GM18909 (cell line): ENCODE data around the gene CRYGD.
"Not testable (repeated sequence)": the region's sequence is repeated elsewhere in the genome, so short reads cannot be mapped to it uniquely, and the experiment has no call there.

Experiments used
- ATAC-seq: cut with Tn5 transposase; IDR thresholded peaks from one replicate; pipeline ENCODE4 v1.9.1; 2021; ENCODE audit warnings: mild to moderate bottlenecking; ENCODE audit not compliant: unreplicated experiment, poor library complexity

CRYGD gene

DNA sequence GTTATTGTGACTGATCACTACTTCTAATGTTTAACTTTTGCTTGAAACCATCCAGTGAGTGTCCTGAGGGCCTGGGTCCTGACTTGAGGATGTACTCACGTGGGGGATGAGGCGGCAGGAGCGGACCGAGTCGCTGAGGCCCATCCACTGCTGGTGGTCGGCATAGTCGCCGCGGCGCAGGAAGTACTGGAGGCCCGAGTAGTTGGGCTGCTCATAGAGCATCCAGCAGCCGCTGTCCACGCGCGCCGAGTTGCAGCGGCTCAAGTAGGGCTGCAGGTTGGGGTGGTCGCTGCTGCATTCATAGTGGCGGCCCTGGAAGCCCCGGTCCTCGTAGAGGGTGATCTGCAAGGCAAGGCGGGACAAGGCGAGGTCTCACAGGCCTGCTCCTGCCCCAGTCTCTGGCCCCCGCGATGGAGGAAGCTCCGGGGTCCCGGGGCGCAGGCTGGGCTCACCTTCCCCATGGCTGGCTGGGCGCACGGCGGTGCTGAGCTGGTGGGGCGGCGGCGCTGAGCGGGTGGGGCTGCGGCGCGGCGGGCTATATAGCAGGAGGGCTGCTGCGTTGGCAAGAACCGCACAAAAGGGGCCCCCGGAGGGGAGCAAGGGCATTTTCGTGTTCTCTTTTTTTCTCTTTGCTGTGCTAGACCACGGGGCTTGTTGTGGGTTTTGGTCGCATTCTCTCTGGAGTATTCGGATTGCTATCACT lies at the start of gene CRYGD:
Gene CRYGD (minus strand): TSS at position 512 of the 703 bp plus-strand sequence. CDS start 51 bp downstream, at position 461.
- ATAC-seq = not testable (repeated sequence)

DNA sequence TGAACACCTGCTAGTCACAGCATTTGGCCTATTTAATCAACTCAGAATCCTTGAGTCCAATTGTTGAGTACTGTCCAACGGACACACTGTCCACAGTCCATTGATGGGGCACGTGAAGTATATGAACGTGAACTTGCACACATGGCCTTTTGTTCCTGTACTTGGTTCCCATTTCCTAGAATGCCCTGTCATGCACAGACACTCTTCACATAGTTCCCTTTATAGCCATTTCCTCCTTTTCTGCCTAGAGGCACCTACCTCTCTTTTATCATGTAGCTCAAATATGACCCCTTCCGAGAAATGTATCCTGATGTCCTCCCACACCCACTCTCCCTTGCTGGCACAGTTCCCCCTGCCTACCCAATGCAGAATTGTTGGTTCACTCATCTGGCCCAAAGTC lies 47.8 kb upstream of the CRYGD start:
- ATAC-seq = no peak

DNA sequence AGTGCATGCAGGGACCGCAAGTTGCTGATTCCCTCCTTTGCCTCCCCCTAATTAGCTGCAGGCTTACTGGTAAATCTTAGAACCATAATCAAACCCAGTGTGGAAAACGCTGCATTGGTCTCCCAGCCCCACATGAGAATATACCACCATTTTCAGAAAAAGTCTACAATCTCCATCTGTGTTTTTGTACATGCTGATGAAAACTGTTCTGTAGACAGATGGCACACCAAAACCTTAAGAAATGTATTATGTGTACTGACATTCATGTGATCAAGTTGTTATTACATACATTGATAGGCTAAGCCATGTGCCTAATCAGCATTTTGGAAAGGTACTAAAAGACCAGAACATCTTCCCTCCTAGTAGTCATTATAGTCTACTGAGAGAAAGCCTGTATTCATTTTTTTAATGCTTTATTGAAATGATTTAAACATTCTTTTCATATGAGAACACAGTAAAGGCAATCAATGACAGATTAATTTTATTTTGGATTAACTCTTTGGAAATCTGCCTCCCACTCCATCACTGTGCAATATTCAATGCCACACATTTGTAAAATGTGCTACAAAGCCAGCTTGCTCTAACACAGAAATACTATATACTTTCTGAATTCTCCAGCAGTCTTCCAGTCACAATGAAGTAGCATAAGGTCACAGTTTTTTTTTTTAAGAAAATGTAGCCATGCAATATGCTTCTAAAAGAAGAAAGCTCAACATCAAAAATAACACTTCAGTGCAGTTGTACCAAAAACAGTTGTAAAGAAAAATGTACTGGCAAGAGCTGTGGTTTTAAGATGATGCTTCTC lies 40.8 kb upstream of the CRYGD start:
- ATAC-seq = no peak

DNA sequence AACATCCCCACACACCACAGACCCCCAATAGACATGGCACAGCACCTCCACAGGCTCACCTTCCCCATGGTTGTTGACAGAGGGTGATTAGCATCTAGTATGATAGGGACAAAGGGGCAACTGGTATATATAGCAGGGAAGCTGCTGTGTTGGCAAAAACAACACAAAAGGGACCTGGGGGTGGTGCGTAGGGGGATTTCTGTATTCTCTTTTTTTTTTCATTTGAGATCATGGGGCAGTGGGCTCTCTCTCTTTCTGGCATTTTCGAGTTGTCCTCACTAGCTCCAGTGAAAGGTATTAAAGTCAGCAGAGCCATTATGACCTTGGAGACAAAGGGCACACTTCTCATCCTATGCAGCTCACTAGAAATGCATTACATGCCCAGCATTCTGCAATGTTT lies 39.2 kb upstream of the CRYGD start, which contains the start of gene CRYGA:
Gene CRYGA (minus strand): TSS at position 101 of the 400 bp plus-strand sequence. CDS start 33 bp downstream, at position 68.
- ATAC-seq = no peak

DNA sequence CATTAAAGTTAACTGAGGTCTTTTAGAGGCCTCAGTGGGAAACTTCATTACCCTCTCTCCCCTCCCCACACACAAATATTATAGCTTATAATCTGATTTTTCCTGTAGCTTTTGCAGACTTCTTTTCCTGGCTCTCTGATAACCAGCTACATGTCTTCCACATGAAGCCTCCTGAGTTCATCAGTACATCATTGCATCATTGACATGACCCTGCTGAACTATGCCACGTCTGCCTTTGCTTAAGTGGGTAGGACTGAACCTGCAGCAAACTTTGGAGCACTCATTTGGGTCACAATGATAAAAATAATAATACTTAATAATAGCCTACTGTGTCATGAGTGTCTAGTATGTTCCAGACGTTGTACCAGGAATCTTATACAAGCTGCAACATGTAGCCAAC lies 32.1 kb upstream of the CRYGD start:
- ATAC-seq = no peak

DNA sequence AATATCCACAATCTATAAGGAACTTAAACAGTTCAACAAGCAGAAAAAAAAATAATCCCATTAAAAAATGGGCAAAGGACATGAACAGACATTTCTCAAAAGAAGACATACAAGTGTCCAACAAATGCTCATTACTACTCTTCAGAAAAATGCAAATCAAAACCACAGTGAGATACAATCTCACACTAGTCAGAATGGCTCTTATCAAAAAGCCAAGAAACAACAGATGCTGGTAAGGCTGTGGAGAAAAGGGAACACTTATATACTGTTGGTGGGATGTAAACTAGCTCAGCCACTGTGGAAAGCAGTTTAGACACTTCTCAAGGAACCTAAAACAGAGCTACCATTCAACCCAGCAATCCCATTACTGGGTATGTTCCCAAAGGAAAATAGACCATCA lies 28.8 kb upstream of the CRYGD start:
- ATAC-seq = no peak

DNA sequence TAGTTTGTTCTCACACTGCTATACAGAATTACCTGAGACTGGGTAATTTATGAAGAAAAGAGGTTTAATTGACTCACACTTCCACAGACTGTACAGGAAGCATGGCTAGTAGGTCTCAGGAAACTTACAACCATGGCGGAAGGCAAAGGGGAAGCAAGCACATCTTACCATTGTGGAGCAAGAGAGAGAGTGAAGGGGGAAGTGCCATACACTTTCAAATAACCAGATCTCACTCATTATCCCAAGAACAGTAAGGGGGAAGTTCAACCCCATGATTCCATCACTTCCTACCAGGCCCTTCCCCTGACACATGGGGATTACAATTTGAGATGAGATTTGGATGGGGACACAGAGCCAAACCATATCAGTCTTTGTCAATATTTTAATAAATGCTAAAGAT lies 26.6 kb upstream of the CRYGD start:
- no peak for ATAC-seq

DNA sequence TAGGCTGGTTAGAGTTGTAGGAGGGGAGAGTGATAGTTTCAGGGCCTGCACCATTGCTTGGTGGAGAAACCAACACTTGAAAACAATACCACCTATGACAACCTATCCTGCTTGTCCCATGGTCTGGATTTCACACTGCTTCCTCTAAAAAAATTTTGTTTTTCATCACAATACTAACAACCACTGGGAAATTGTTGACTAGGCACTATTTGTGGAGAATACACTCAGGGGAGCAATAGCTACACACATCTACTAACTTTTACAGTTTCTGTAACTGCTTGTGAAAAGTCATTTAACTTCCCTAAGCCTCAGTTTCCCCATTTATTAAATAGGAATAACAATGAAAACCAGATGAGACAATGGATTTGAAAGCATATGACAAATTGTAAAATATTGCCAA lies 25.8 kb upstream of the CRYGD start:
- no peak for ATAC-seq

DNA sequence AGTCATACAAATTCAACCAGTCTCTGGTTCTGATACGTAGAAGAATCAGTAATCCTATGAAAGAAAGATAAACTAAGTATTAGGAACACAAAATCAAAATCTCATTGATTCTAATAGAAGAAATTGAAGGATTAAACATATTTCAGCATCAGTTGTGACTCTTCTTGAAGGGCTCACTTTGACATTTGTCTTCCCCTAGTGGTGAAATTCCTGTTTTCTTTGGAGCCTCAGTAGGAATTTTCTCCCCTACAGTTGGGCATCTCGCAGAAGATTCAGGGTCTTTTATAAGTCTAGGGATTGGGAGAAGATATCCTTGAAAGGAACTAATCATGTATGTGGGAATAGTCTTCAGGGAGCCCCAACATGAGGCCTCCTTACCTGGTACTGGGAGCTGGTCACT lies 24.5 kb upstream of the CRYGD start:
- no peak for ATAC-seq

DNA sequence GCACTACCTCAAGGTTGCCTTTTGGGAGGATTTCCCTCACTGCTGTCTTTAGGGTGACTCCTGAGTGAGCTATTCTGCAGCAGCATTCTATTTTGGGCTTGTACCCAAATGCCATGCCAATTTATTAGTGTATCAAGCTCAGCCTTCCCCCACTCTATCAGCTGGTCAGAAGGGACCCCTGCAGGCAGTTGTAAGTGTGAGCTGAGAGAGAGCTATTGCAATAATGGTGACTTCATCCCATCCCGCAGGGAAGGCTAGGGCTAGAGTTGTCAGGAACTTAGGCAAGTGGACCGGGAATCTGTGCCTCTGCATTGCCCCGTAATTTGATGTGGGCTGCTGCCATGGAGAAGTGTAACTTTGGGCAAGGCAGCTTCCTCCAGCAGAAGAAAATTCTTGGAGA lies 23.4 kb upstream of the CRYGD start:
- no peak for ATAC-seq

DNA sequence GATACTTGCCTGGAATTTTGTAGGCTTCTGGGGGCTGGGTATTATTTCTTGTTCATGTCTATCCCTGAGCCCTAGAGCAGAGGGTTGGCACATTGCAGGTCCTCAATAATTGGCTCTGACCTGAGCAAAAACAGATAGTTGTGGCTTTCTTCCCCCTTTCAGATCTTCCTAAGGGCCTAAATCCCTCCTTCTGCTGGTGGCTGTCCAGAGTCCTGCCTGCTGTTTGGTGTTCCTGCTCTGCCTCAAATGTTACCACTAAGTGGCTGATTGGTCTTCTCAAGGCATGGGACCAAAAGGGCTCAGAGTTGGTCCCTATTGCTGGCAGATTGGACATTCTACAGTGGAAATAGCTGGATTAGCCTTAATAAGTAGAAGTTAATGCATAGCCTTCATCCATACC lies 22.7 kb upstream of the CRYGD start:
- no peak for ATAC-seq

DNA sequence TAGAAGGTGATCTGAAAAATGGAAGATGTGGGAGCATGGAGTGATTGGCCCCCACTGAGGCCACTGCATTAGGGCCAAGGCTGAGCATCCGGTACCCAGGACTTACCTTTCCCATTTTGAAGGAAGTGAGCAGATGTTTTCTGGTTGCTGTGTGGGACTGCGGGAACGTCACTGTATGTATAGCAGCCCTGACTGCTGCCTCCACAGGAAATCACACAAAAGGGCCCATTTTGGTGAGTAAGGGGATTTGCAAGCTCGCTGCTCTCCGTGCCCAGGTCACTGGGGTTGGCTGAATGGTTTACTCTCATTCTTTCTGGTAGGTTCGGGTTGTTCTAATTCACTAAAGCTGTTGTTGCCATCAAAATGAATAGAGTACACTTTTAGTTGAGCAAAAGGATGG lies 21.7 kb upstream of the CRYGD start, which contains the start of gene CRYGB:
Gene CRYGB (minus strand): TSS at position 153 of the 400 bp plus-strand sequence. CDS start 38 bp downstream, at position 115.
- ATAC-seq = no peak

DNA sequence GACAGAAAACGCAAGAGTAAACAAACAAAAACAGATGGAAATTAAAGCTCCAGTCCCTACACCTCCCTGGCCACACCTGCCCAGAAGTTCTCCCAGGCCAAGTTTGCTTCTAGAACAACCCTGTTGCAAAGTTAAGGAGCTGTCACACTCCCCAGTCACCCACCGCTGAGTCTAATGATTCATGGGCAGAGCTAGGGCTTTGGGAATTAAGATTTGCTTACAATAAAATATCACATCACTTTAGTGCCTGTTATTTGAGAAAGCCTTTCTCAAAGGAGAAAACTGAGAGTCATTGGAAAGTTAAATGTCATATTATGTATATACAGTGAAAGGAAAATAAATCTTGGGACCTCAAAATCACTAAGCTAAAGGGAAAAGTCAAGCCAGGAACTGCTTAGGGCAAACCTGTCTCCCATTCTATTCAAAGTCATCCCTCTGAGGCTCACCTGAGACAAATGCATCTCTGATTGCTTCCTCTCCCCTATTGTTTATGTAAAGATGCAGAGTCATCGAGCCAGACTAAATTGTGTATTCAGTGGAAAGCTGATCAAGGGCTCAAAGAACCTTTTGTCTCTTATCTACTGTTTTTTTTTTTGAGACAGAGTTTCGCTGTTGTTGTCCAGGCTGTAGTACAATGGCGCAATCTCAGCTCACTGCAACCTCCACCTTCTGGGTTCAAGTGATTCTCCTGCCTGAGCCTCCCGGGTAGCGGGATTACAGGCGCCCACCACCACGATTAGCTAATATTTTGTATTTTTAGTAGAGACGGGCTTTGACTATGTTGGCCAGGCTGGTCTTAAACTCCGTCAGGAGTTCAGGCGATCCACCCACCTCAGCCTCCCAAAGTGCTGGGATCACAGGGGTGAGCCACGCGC lies 18.8 kb upstream of the CRYGD start:
- no peak for ATAC-seq

DNA sequence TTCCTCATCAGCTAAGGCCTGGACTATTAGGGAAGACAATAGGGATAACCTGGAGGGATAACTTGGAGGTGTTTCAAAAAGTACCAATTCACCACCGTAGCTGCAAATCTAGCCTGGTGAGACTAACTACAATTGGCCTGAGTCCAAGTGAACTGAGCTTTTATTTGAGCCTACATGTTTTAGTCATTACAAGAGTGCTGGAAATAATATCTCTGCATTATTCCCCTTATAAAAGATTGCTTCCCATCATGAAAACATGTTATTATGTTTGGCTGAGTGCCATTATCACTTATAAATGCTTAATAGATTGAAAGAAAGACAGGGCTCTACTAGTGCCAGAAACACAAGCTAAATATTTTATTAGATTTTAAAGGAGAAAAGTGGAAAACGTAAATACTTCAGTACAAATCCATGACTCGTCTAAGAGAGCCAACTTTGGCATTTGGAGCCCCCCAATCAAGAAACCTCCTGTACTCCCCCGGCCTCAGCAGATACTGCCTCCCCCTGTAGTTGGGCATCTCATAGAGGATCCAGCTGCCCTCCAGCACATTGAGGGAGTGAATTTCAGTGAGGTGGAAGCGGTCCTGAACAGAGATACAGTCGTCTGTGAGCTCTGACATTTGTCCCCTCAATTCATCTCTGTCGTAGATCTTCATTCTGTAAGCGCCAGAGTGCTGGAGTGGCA lies 18.1 kb upstream of the CRYGD start:
- ATAC-seq = no peak

DNA sequence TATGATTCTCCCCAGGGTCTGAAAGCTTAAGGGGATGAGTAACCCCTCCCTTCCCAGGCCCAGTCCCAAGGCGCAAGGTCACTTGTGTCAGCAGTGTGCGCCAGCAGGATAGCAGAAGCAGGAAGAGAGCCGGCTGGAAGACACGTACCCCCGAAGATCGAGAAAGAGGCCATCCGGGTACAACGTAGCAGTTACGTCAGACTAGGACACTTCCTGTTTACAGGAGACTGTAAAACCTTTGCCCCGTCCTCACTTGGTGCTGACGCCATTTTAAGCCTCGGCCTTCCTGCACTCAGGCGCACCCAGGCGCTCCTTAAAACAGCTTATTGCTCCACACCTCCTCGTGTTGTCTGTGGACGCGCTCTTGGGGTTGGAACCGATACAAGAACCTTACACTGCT lies 15.1 kb upstream of the CRYGD start:
- ATAC-seq = no peak

DNA sequence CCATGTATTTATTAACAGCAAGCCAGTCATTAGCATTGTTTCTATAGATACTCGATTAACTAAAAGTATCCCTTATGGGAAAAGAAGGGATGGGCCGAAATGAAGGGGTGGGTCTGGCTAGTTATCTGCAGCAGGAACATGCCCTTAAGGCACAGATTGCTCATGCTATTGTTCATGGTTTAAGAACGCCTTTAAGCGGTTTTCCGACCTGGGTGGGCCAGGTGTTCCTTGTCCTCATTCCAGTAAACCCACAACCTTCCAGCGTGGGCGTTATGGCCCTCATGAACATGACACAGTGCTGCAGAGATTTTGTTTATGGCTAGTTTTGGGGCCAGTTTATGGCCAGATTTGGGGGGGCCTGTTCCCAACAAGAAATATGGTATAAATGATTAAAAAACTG lies 14.0 kb upstream of the CRYGD start:
- ATAC-seq = not testable (repeated sequence)

DNA sequence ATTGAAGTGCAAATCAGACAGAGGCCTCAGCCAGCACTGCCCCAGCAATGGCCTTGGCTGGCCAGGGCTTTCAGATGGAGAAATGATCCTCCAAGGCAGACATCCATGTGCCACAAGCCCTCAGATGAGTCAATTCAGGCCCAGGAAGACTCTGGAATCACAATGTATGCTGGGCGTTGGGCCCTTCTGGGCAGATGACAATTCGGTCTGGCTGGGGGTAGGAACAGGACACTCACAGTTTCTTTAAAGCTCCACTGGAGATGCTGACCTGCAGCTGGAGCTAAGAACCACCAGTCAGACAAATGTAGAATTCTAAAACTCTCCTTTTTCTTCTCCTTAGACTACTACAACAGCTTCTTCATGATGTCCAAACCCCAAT lies 12.4 kb upstream of the CRYGD start:
- ATAC-seq = no peak

DNA sequence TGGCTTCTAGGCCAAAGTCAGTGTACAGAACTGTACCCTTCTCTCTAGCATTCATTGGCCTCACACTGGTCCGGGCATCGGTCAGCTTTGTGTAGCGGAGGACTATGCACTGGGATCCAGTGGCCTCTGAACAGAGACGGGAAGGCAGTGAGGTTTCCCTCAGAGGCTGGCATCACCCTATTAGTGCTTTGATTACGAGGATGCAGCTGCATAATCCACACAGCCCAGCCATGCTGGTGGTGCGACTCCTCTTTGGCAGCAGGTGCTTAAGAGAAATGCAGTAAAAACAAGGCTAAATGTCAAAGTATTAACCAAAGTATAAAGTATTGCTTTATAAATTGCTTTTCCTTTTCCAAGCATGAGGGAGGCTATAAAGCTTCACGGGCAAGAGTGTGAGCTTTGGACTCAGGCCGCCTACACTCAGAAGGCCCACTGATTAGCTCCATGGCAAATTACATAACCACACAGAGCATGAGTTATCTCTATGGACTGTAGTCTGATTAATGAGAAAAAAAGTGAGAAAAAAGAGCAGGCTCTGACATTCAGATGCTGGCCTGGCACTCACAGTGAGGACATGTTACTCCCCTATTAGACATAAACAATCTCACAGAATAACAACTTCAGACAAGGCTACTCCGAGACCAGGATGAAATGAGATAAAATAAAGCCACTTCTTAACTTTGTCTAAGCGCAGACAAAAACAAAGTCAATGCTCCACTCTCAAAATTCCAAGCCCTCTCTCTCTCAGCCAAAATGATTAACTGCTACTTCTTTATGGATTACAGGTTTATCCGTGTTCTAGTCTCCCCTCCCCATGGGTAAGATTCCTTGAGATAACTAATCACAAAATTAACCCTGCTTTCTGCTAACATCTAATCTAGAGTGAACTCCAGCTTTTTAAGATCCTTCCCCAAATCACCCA lies 11.7 kb upstream of the CRYGD start:
- no peak for ATAC-seq

DNA sequence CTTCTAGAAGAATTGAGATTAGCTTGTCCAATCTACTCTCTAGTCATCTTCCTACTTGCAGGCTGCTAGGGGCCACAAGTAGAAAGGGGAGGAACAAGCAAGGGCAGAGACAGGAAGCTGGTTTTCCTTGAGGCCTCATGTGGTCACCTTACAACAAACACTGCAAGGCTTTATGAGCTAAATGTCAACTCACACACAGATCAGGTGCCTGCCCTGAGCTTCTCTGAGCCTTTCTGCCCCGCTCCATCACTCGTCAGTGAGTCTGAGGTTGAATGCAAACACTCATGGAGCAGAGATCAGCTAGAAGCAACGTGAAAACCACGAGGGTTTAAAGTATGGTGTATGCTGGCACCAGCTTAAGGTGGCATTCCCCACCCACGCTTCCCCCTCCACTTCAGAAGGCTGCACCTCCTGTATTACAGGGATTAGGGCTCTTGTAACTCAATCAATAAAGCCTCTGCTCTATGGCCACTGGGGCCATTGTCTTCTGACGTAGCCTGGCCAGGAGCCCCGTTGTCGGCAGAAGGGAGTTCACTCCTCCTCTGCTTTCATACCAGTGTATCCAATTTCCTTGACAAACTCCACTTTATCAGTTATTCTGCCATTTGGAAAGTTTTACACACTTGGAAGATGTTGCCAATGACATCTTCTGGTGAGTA lies 10.7 kb upstream of the CRYGD start:
- no peak for ATAC-seq
